Psoas muscle (tissue), 8 donors: ENCODE measurements around the gene TANC1. TPM values are rescaled to one million over a fixed set of nuclear protein-coding genes. Genes with fewer than 3 reads are reported as not detected.

Experiments
- ATAC-seq, 4 donors: fragments of 200-7000 bp; cut with Tn5 transposase; one replicate each; pipeline ENCODE4 v1.9.1; 2020; ENCODE audit warnings: moderate library complexity in 3 of 4, mild to moderate bottlenecking in 2 of 4
- DNase-seq, 2 donors: peaks; one replicate each; pipeline ENCODE4 v3.0.0-alpha.2; 2020
- H3K27ac ChIP-seq: fragments of 200-600 bp; one replicate; pipeline ENCODE4 v1.8.0; 2022
- H3K27me3 ChIP-seq, 3 donors: fragments of 200-600 bp in 1 of 3; one replicate each; pipeline versions ENCODE4 v1.6.1 to v1.8.0; 2013 to 2022; ENCODE audit warnings: low read length in 2 of 3, mild to moderate bottlenecking in 2 of 3, moderate library complexity in 1 of 3; ENCODE audit not compliant: insufficient read depth in 3 of 3
- H3K36me3 ChIP-seq, 2 donors: fragments of 200-600 bp in 1 of 2; one replicate each; pipeline versions ENCODE4 v1.6.1 to v1.8.0; 2013 to 2022; ENCODE audit warnings: low read depth in 1 of 2, mild to moderate bottlenecking in 1 of 2, moderate library complexity in 1 of 2; ENCODE audit not compliant: insufficient read depth in 1 of 2
- H3K4me1 ChIP-seq: fragments of 200-600 bp; one replicate; pipeline ENCODE4 v1.8.0; 2022
- H3K4me3 ChIP-seq: fragments of 200-600 bp; one replicate; pipeline ENCODE4 v1.8.0; 2022; ENCODE audit warnings: mild to moderate bottlenecking
- H3K9me3 ChIP-seq: fragments of 200-600 bp; one replicate; pipeline ENCODE4 v1.8.0; 2022
- WGBS, 3 donors: extraction: QIAGEN DNeasy Blood & Tissue Kit; methylation state at CpG; one replicate each; pipeline versions ENCODE4 v1.1.6 to v1.1.7; 2013; 5-methylcytosine and 5-hydroxymethylcytosine counted together
- intact Hi-C, 2 donors: fragments of 100-400 bp; cut with DNase I; formaldehyde crosslinking; loops; one replicate each; pipeline versions ENCODE4 v1.11.0 to v1.14.2; 2022
- polyA plus RNA-seq, 3 donors: library from polyadenylated mRNA; stranded (reverse); fragments of 200-250 nt; gene quantifications; one replicate each; pipeline ENCODE4 v1.2.3, GENCODE V29; 2013
- total RNA-seq, 4 donors: library from RNA; stranded (reverse); fragmentation: NEBNext Ultra II Directional in 2 of 4; extraction: Animal tissue kit (Norgen Biotek cat#: 25700) in 2 of 4; gene quantifications; one replicate each; pipeline versions ENCODE4 v1.2.1 to v1.2.4, GENCODE V29; 2021 to 2023
- TF ChIP-seq, protein P1 (sequence below): fragments of 200-600 bp; IDR thresholded peaks from one replicate; pipeline ENCODE4 v1.8.0; 2022; ENCODE audit warnings: antibody characterized with exemption
- donor health status: healthy with polysubstance abuse.
- donor health status: DM: no; HTN: no; CAD: no; lungs with moderate emphysema.
- donor health status: Bipolar disorder and iron deficiency.
- donor health status: healthy.
- donor health status: DM: yes; HTN: yes; CAD: no.
- donor health status: DM: no; HTN: no; CAD: no.
- donor health status: DM: no; HTN: no; CAD: no.
- donor health status: DM: yes; HTN: yes; CAD: no.

TANC1 gene
- total and polyA plus RNA-seq, 7 donors, result 1.9 to 7.5 (median 3.2) TPM

DNA sequence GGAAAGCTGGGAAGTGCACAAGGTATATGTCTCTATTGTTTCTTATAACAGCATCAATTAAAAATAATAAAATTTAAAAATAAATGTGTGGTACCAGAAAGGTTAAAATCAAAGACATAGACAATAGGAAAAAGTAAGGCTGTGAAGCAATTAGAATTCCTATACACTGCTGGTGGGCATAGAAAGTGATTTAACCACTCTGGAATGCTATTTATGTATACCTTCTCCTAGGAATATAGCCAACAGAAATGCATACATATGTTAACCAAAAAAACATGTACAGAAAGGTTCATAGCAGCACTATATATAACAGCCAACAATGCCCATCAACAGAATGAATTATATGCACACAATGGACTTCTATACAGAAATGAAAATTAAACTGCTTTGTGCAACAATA lies 275.1 kb downstream of the TANC1 start:
- DNase-seq (no peak), ATAC-seq (no peak)
- Histone ChIP-seq H3K36me3 (peaks cover 0 to 56% of the 10 kb centered on the region in 2 donors), H3K4me1 (no peaks in the 10 kb centered on the region), H3K4me3 (no peak overlapping the region), H3K9me3 (peaks cover 7% of the 10 kb centered on the region), H3K27ac (no peak overlapping the region), H3K27me3 (no peaks in the 10 kb centered on the region)
- TF ChIP-seq, protein P1, sequence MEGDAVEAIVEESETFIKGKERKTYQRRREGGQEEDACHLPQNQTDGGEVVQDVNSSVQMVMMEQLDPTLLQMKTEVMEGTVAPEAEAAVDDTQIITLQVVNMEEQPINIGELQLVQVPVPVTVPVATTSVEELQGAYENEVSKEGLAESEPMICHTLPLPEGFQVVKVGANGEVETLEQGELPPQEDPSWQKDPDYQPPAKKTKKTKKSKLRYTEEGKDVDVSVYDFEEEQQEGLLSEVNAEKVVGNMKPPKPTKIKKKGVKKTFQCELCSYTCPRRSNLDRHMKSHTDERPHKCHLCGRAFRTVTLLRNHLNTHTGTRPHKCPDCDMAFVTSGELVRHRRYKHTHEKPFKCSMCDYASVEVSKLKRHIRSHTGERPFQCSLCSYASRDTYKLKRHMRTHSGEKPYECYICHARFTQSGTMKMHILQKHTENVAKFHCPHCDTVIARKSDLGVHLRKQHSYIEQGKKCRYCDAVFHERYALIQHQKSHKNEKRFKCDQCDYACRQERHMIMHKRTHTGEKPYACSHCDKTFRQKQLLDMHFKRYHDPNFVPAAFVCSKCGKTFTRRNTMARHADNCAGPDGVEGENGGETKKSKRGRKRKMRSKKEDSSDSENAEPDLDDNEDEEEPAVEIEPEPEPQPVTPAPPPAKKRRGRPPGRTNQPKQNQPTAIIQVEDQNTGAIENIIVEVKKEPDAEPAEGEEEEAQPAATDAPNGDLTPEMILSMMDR, result no peak
- intact Hi-C loops, result no loop called here

DNA sequence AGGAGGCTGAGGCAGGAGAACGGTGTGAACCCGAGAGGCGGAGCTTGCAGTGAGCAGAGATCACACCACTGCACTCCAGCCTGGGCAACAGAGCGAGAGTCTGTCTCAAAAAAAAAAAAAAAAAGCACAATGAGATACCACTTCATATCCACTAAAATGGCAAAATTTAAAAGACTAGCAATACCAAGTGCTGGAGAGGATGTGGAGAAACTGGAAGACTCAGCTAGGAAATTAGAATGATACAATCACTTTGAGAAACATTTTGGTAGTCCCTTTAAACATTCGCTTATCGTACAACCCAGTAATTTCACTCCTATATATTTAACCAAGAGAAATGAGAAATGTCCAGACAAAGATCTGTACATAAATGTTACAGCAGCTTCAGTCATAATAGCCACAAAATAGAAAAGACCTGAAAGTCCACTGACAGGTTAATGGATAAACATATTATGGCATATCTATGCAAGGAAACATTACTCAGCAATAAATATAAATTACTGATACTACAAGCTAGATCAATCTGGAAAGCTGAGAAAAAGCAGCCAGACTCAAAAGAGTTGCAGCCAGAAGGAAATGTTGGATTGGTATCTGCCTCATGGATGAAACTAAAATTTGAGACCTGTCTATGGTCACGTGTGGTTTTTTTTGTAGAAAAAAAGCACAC lies 278.0 kb downstream of the TANC1 start:
- peaks cover 10% of the 10 kb centered on the region for H3K4me1 ChIP-seq
- intact Hi-C loops, result no loop called here
- H3K4me3 ChIP-seq, result no peak overlapping the region
- TF ChIP-seq, protein P1, result no peak
- no peaks in the 10 kb centered on the region for H3K27me3 ChIP-seq
- no peak overlapping the region for H3K27ac ChIP-seq
- WGBS, 3 donors, result 81 to 90% (median 89%) methylated on average over 6 to 7 of the region's 7 CpGs
- peaks cover 7% of the 10 kb centered on the region for H3K9me3 ChIP-seq
- no peak for ATAC-seq
- H3K36me3 ChIP-seq, result peaks cover 0 to 30% of the 10 kb centered on the region in 2 donors
- no peak for DNase-seq

DNA sequence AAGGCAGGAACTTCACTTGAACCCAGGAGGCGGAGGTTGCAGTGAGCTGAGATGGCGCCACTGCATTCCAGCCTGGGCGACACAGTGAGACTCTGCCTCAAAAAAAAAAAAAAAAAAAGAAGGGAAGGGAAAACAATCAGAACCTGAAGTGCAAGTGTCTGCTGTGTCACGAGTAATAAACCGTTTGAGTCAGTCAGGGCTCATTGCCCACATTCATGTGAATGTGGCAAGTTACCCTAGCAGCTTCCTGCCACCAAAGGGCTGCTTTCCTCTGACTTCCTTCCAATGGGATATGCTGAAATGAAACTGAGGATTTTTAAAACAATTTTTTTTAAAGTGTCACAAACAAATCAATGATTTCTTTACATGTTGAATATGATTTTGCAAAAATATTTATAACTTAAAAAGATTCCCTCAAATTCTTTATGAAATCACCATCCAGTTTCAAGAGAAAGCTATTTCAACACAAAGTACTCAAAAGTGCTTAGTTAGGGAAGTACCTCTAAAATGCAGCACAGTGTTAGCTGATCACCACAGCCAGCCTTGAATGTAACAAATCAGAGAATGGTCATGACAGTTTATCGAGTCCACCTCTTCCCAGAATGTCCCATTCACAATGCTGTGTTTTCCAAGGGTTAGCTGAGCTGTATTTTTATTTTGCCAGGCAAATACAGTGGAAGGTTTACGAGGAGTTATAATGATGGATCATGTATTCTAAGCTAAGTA lies 281.7 kb downstream of the TANC1 start:
- 16 to 31% (median 27%) methylated on average over 7 of the region's 7 CpGs for WGBS, 3 donors
- ATAC-seq, result peak; percentile 83 to 97 (median 89)
- intact Hi-C loops, result loop anchor here in 1 of 2 donors (5.0 kb wide), 1 partner anchor 37 kb away; the partner anchor contains the start of gene WDSUB1

DNA sequence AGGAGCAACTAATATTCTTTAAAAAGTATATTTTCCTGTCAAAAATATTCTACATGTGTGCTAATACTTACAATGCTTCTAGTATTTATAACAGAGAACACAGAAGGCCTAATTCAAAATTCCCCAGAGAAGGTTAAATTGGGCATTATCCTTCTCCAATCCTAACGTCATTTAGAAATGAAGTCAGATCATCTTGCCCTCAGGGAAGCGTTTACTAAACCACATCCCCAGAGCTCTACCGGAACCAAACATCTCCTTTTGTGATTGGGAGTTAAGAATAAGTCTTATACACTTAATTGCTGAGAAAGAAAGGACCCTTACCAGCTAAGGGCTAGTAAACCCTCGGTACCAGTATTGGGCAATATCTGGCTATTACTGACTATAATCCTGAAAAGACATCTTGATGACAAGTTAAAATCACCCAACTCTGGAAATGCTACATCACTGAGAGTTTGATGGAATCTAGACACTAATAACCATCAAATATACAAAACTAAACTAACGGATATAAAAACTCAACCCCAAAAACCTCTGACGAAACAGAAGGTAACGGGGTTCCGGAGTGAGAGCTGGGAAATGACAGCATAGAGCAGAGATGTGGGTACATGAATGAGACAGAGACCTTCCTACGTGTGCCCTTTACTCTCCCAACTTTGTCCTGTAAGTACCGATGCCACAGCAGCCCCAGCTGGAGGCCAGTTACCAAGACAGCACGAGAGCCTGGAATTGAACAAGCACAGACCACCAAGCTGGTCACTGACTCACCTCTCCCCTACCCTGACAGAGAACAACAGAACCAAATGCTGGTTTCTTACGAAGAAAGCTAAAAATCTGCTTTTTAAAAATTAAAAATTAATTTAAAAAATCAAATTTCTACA lies 283.1 kb downstream of the TANC1 start:
- peaks cover 10% of the 10 kb centered on the region for H3K4me1 ChIP-seq
- WGBS, 3 donors, result 72 to 81% (median 77%) methylated on average over 12 of the region's 12 CpGs
- no peak overlapping the region for H3K4me3 ChIP-seq
- DNase-seq, result no peak
- peaks cover 0 to 28% of the 10 kb centered on the region in 2 donors for H3K36me3 ChIP-seq
- TF ChIP-seq, protein P1, result no peak
- no peak for ATAC-seq
- no peak overlapping the region for H3K27ac ChIP-seq
- intact Hi-C loops, result loop anchor here in 1 of 2 donors (5.0 kb wide), 1 partner anchor 36 kb away; the partner anchor contains the start of gene WDSUB1
- peaks cover 4% of the 10 kb centered on the region for H3K9me3 ChIP-seq
- no peaks in the 10 kb centered on the region for H3K27me3 ChIP-seq

More for the DNA sequence above, 281.7 kb downstream of the TANC1 start:
- peak in 1 of 2 donors; percentile 43 for DNase-seq
- Histone ChIP-seq H3K9me3 (peaks cover 7% of the 10 kb centered on the region), H3K36me3 (peaks cover 0 to 26% of the 10 kb centered on the region in 2 donors), H3K4me3 (peak overlapping the region; percentile 43), H3K27ac (peak overlapping the region; percentile 64), H3K27me3 (no peaks in the 10 kb centered on the region), H3K4me1 (peaks cover 10% of the 10 kb centered on the region)
- TF ChIP-seq, protein P1, result no peak
